A172 (cell line): ENCODE results near the gene MYBBP1A. TPM values are rescaled to one million over a fixed set of nuclear protein-coding genes. Genes with fewer than 3 reads are reported as not detected.
"Not testable (repeated sequence)": the region's sequence is repeated elsewhere in the genome, so short reads cannot be mapped to it uniquely, and the experiment has no call there.

Experiments
- DNase-seq: peaks from one replicate; pipeline ENCODE4 v3.0.0-alpha.2; 2015; ENCODE audit warnings: low spot score
- total RNA-seq: library from RNA; depleted of rRNA; stranded (reverse); fragments of >200 nt; shearing (Covaris generic); gene quantifications from 2 replicates; pipeline ENCODE4 v1.2.3, GENCODE V29; 2014; rRNA removed

MYBBP1A gene, protein sequence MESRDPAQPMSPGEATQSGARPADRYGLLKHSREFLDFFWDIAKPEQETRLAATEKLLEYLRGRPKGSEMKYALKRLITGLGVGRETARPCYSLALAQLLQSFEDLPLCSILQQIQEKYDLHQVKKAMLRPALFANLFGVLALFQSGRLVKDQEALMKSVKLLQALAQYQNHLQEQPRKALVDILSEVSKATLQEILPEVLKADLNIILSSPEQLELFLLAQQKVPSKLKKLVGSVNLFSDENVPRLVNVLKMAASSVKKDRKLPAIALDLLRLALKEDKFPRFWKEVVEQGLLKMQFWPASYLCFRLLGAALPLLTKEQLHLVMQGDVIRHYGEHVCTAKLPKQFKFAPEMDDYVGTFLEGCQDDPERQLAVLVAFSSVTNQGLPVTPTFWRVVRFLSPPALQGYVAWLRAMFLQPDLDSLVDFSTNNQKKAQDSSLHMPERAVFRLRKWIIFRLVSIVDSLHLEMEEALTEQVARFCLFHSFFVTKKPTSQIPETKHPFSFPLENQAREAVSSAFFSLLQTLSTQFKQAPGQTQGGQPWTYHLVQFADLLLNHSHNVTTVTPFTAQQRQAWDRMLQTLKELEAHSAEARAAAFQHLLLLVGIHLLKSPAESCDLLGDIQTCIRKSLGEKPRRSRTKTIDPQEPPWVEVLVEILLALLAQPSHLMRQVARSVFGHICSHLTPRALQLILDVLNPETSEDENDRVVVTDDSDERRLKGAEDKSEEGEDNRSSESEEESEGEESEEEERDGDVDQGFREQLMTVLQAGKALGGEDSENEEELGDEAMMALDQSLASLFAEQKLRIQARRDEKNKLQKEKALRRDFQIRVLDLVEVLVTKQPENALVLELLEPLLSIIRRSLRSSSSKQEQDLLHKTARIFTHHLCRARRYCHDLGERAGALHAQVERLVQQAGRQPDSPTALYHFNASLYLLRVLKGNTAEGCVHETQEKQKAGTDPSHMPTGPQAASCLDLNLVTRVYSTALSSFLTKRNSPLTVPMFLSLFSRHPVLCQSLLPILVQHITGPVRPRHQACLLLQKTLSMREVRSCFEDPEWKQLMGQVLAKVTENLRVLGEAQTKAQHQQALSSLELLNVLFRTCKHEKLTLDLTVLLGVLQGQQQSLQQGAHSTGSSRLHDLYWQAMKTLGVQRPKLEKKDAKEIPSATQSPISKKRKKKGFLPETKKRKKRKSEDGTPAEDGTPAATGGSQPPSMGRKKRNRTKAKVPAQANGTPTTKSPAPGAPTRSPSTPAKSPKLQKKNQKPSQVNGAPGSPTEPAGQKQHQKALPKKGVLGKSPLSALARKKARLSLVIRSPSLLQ (N-terminal part only)
- 59.0 and 63.5 TPM in 2 replicates for total RNA-seq

- peak; percentile 93 for DNase-seq
These were observed at the start of gene MYBBP1A for GRCh38 chr17:4554997-4555799. Gene MYBBP1A (minus strand): TSS chr17:4555384. CDS start chr17:4555324, 60 bp downstream.

- not testable (repeated sequence) for DNase-seq
These were observed 49.6 kb upstream of the MYBBP1A start for GRCh38 chr17:4604736-4605135.

DNA sequence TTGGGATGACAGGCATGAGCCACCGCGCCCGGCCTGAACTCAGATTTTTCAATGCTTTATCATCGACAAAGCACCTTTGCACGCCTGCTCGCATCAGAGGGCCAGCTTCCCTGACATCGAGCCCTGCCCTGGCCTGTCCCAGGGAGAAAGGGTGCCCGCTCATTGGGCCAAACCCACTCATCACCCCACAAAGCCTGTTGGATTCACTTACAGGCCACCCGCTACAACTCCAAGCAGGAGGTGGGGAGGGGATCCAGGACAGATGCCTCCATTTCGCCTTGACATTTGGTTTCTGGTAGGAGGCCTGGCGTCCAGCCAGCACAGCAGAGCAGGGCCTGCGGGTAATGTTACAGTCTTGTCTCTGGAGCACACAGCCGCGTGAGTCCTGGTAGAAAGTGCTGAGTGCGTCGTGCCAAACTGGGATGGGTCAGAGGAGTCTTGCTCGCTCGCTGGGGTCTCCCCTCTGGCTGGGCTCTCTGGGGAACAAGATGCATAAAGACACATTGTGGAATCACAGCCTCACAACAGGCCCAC, 49.0 kb upstream of the MYBBP1A start:
- DNase-seq = no peak

DNA sequence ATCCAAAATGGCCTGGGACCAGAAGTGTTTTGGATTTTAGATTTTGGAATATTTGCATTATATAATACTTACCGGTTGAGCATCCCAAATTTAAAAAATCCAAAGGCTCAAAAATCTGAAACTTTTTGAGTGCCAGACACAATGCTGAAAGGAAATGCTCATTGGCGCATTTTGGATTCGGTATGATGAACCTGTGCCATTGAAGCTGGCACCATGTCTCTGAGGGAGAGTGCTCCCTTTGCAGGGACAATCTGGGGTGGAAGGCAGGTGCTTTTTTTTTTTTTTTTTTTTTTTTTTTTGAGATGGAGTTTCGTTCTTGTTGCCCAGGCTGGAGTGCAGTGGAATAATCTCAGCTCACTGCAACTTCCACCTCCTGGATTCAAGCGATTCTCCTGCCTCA, 46.9 kb upstream of the MYBBP1A start:
- no peak for DNase-seq

- DNase-seq = no peak
These were observed 46.1 kb upstream of the MYBBP1A start for GRCh38 chr17:4601326-4601725.

- DNase-seq = no peak
These were observed 45.4 kb upstream of the MYBBP1A start for GRCh38 chr17:4600563-4600962.

- DNase-seq = peak; percentile 19
These were observed 44.5 kb upstream of the MYBBP1A start for GRCh38 chr17:4599505-4600281.

GRCh38 chr17:4598776-4599504, 43.8 kb upstream of the MYBBP1A start:
- no peak for DNase-seq

DNA sequence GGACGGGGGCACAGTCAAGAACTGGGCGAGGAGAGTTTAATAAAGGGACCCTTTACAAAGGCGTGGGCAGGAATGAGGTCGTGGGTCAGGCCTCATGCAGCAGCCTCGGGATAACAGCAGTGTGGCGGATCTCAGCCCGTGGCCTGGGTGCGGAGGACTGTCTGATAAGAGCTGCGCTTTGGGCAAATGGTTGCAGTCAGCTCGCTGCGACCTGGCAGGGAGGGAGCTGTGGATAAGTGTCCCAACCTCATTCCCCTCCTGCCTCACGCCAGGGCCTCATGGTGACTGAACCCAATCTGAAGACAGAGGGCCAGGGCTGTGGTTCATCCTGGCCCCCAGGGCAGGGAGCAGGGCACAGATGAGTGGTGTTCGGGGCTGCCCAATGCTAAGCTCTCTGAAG, 42.8 kb upstream of the MYBBP1A start:
- DNase-seq = no peak

- no peak for DNase-seq
These were observed 41.6 kb upstream of the MYBBP1A start for GRCh38 chr17:4596636-4597380.

- not testable (repeated sequence) for DNase-seq
These were observed 40.6 kb upstream of the MYBBP1A start for GRCh38 chr17:4595685-4596342.

- DNase-seq = no peak
These were observed 39.9 kb upstream of the MYBBP1A start for GRCh38 chr17:4594931-4595684.

DNA sequence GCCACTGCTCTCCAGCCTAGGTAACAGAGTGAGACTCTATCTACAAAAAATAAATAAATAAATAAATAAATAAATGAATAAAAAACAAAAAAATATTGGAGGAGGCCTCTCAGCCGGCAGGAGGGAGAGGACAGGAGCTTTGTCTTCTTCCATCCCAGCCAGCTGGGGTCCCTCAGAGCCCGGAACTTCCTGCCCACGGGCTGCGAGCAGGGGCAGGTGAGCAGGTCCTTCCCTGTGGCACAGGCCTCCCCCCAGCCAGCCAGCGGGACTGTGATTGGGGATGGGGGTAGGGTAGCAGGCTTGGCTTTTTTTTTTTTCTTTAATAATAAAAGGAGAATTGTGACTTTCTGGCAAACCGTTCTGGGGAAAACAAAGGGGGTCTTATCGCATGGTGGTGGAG, 39.2 kb upstream of the MYBBP1A start:
- no peak for DNase-seq

DNA sequence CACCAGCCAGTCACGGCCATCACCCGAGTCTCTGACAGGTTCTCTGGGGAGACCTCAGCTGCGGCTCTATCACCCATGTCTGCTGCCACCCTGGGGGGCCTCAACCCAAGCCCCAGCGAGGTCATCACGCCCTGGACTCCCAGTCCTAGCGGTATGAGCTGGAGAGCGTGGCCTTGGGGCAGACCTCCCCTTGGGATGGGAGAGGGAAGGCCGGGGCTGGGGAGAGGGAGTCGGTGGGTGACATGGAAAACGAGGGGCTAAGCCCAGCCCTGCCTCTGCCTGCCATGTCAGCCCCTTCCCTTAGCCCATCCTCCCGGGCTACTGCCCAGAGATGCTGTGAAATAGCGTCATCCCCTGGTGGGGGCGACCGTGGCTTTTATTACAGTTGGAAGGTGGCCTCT, 37.8 kb upstream of the MYBBP1A start:
- DNase-seq = no peak

- no peak for DNase-seq
These were observed 37.2 kb upstream of the MYBBP1A start for GRCh38 chr17:4592240-4593005.

- DNase-seq = peak; percentile 67
These were observed 36.3 kb upstream of the MYBBP1A start for GRCh38 chr17:4591529-4591928.
